ENCODE results near the gene ADM.

GRCh38 chr11:10318527-10318802 is 13.6 kb downstream of the ADM start:
- no peak for TF ChIP-seq CTCF (IDR thresholded peaks at IDR 0.05; ENCODE audit: extremely low read depth in 1 of 2, insufficient read depth in 1 of 2, low read depth in 1 of 2, low read length in 2 of 2)
- no peak for TF ChIP-seq POLR2AphosphoS5 (IDR thresholded peaks at IDR 0.05; ENCODE audit: insufficient read depth, low read depth, low read length)

Data from endothelial cell of umbilical vein (primary cell).